HepG2 (cell line): Measurements from ENCODE around the gene CD4. TPM values are rescaled to one million over a fixed set of nuclear protein-coding genes. Genes with fewer than 3 reads are reported as not detected.

Experiments
- ARNT2 ChIP-seq: sonication (generic); formaldehyde crosslinking; IDR thresholded peaks from 2 replicates; pipeline ENCODE4 v1.8.0; 2022; ENCODE audit warnings: mild to moderate bottlenecking, low read depth, missing genetic modification reagents, moderate library complexity
- ARNTL ChIP-seq: sonication (generic); formaldehyde crosslinking; IDR thresholded peaks from 2 replicates; pipeline ENCODE4 v1.4.0; 2020; ENCODE audit warnings: mild to moderate bottlenecking, missing genetic modification reagents
- ELF1 ChIP-seq: sonication (generic); formaldehyde crosslinking; IDR thresholded peaks from 2 replicates; pipeline ENCODE4 v1.4.0; 2020; ENCODE audit warnings: missing genetic modification reagents
- ERF ChIP-seq: IDR thresholded peaks from 2 replicates; pipeline ENCODE4 v1.6.1; 2018; ENCODE audit warnings: missing biosample characterization, missing genetic modification reagents
- GABPB1 ChIP-seq: IDR thresholded peaks from 2 replicates; pipeline ENCODE4 v1.6.1; 2016; ENCODE audit warnings: mild to moderate bottlenecking, missing genetic modification reagents, moderate library complexity, missing compliant biosample characterization
- MED13 ChIP-seq: sonication (generic); formaldehyde crosslinking; IDR thresholded peaks from 2 replicates; pipeline ENCODE4 v1.5.0; 2020; ENCODE audit warnings: missing genetic modification reagents
- MIER3 ChIP-seq: IDR thresholded peaks from 2 replicates; pipeline ENCODE4 v1.6.1; 2016; ENCODE audit warnings: missing compliant biosample characterization, borderline replicate concordance
- MTF1 ChIP-seq: sonication (generic); formaldehyde crosslinking; IDR thresholded peaks from 2 replicates; pipeline ENCODE4 v1.5.0; 2020; ENCODE audit warnings: missing genetic modification reagents
- PHF20 ChIP-seq: sonication (generic); formaldehyde crosslinking; IDR thresholded peaks from 2 replicates; pipeline ENCODE4 v1.5.0; 2020; ENCODE audit warnings: mild to moderate bottlenecking, missing genetic modification reagents
- SOX6 ChIP-seq, 2 experiments: fragments of 450-650 bp in 1 of 2; sonication (generic) in 1 of 2; formaldehyde crosslinking in 1 of 2; IDR thresholded peaks; 2 replicates each; pipeline versions ENCODE4 v1.4.0 to v1.6.1; 2017 to 2020; ENCODE audit warnings: antibody characterized with exemption in 1 of 2, mild to moderate bottlenecking in 1 of 2, missing genetic modification reagents in 1 of 2
- SRY ChIP-seq: sonication (generic); formaldehyde crosslinking; IDR thresholded peaks from 2 replicates; pipeline ENCODE4 v1.8.0; 2022; ENCODE audit warnings: mild to moderate bottlenecking, missing genetic modification reagents
- ZBTB26 ChIP-seq: IDR thresholded peaks from 2 replicates; pipeline ENCODE4 v1.6.1; 2016; ENCODE audit warnings: missing compliant biosample characterization, missing genetic modification reagents, borderline replicate concordance
- ZNF101 ChIP-seq: sonication (generic); formaldehyde crosslinking; IDR thresholded peaks from 2 replicates; pipeline ENCODE4 v1.4.0; 2020; ENCODE audit warnings: mild to moderate bottlenecking, low read depth, missing genetic modification reagents, borderline replicate concordance
- ZNF329 ChIP-seq: sonication (generic); formaldehyde crosslinking; IDR thresholded peaks from 2 replicates; pipeline ENCODE4 v1.9.0; 2021; ENCODE audit warnings: low read depth, mild to moderate bottlenecking, missing genetic modification reagents
- ZNF333 ChIP-seq: sonication (generic); formaldehyde crosslinking; IDR thresholded peaks from 2 replicates; pipeline ENCODE4 v1.4.0; 2020; ENCODE audit warnings: mild to moderate bottlenecking, missing genetic modification reagents, borderline replicate concordance
- ZNF569 ChIP-seq: sonication (generic); formaldehyde crosslinking; IDR thresholded peaks from 2 replicates; pipeline ENCODE4 v1.5.0; 2020; ENCODE audit warnings: mild to moderate bottlenecking, missing genetic modification reagents, moderate library complexity, borderline replicate concordance
- polyA plus RNA-seq, 8 experiments: library from polyadenylated mRNA; depleted of rRNA in 3 of 8; stranded (reverse) in 7 of 8; unstranded in 1 of 8; fragments of >200 nt; fragmentation: Illumina TruSeq in 4 of 8; extraction: Trizol in 4 of 8; gene quantifications; 2 replicates each; pipeline versions ENCODE4 v1.2.1 to v1.2.3, GENCODE V29; 2011 to 2016; ENCODE audit warnings: low read depth in 4 of 8, missing spikeins in 1 of 8, mixed read lengths in 1 of 8; ENCODE audit not compliant: insufficient read depth in 1 of 8
- total RNA-seq, 5 experiments: library from RNA; depleted of rRNA; stranded (reverse); fragments of >200 nt; fragmentation: Illumina TruSeq; extraction: Trizol; gene quantifications; 2 replicates each; pipeline ENCODE4 v1.2.3, GENCODE V29; 2016; ENCODE audit warnings: low read depth in 1 of 5
- TF ChIP-seq, protein P1 (sequence below): sonication (generic); formaldehyde crosslinking; IDR thresholded peaks from 2 replicates; pipeline ENCODE4 v1.8.0; 2022; ENCODE audit warnings: mild to moderate bottlenecking, missing genetic modification reagents, borderline replicate concordance
- TF ChIP-seq, protein P2 (sequence below): sonication (generic); formaldehyde crosslinking; IDR thresholded peaks from 2 replicates; pipeline ENCODE4 v1.9.0; 2022; ENCODE audit warnings: missing genetic modification reagents, mild to moderate bottlenecking, borderline replicate concordance
- TF ChIP-seq, protein P3 (sequence below), 2 experiments: sonication (generic) in 1 of 2; formaldehyde crosslinking in 1 of 2; IDR thresholded peaks; 2 replicates each; pipeline versions ENCODE4 v1.5.1 to v1.6.1; 2011 to 2020; ENCODE audit warnings: borderline replicate concordance in 1 of 2, low read depth in 1 of 2, low read length in 1 of 2, mild to moderate bottlenecking in 1 of 2, missing genetic modification reagents in 1 of 2, moderate library complexity in 1 of 2

The CD4 gene
- total and polyA plus RNA-seq, 2 of the 13 experiments (the other 11 are each of a cell fraction or from before 2014, with no cell fraction given): 0.07 to 0.95 TPM

DNA sequence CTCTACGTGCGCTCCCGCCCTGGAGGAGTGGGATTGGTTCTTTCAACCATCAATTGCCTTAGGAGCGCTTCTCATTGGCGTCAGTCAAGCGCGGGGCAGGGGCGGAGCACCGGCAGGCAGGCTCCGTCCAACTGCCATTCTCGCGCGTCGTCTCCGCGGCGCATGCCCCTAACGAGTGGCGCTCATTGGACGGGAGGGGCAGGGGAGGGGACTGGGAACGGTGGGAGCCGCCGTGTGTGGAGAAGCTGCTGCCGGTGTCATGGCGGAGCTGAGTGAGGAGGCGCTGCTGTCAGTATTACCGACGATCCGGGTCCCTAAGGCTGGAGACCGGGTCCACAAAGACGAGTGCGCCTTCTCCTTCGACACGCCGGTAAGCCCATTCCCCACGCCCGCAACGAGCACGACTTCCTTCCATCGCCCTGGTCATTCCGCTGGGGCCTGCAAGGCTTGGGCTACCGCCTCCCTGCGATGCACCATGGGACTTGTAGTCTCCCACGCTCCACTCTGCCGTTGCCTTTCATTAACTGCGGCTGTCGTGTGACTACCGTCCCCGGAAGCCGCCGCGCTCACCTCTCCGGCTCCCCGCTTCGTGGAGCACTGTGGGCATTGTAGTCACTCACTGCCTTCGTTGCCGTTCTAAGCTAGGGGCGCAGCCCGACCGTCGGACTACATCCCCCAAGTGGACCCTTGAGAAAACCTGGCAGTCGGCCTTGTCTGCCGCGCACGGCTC, 62.8 kb downstream of the CD4 start, which contains the start of gene USP5 (continued):
- TF ChIP-seq, protein P1, sequence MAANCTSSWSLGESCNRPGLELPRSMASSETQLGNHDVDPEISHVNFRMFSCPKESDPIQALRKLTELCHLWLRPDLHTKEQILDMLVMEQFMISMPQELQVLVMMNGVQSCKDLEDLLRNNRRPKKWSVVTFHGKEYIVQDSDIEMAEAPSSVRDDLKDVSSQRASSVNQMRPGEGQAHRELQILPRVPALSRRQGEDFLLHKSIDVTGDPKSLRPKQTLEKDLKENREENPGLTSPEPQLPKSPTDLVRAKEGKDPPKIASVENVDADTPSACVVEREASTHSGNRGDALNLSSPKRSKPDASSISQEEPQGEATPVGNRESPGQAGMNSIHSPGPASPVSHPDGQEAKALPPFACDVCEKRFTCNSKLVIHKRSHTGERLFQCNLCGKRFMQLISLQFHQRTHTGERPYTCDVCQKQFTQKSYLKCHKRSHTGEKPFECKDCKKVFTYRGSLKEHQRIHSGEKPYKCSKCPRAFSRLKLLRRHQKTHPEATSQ (CRISPR knock-in tag): no peak
- TF ChIP-seq ZBTB26 (CRISPR knock-in tag) (no peak), ARNT2 (peak; percentile 60; the same call in 1 of the 2 replicates), ERF (CRISPR knock-in tag) (peak; percentile 58; the same call in 1 of the 2 replicates), SRY (CRISPR knock-in tag) (peak; percentile 75; the same call in 1 of the 2 replicates), ELF1 (CRISPR knock-in tag) (peak; percentile 97), ARNTL (peak; percentile 37; the same call in 1 of the 2 replicates), ZNF333 (CRISPR knock-in tag) (peak; percentile 67; the same call in 1 of the 2 replicates), ZNF569 (CRISPR knock-in tag) (no peak), ZNF101 (CRISPR knock-in tag) (no peak), MTF1 (CRISPR knock-in tag) (no peak), PHF20 (CRISPR knock-in tag) (peak; percentile 68), MIER3 (CRISPR knock-in tag) (0 out of 2 replicates have a peak, but pooled peaks have one; percentile 17), SOX6 (IDR thresholded peaks at IDR 0.05) (no peak), SOX6 (CRISPR knock-in tag; IDR thresholded peaks at IDR 0.05) (no peak), ZNF329 (CRISPR knock-in tag) (peak; percentile 68; the same call in 1 of the 2 replicates), GABPB1 (CRISPR knock-in tag) (peak; percentile 98), MED13 (0 out of 2 replicates have a peak, but pooled peaks have one; percentile 33)
- TF ChIP-seq, protein P2, sequence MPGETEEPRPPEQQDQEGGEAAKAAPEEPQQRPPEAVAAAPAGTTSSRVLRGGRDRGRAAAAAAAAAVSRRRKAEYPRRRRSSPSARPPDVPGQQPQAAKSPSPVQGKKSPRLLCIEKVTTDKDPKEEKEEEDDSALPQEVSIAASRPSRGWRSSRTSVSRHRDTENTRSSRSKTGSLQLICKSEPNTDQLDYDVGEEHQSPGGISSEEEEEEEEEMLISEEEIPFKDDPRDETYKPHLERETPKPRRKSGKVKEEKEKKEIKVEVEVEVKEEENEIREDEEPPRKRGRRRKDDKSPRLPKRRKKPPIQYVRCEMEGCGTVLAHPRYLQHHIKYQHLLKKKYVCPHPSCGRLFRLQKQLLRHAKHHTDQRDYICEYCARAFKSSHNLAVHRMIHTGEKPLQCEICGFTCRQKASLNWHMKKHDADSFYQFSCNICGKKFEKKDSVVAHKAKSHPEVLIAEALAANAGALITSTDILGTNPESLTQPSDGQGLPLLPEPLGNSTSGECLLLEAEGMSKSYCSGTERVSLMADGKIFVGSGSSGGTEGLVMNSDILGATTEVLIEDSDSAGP (CRISPR knock-in tag): peak; percentile 73; the same call in 1 of the 2 replicates
- TF ChIP-seq, protein P3, sequence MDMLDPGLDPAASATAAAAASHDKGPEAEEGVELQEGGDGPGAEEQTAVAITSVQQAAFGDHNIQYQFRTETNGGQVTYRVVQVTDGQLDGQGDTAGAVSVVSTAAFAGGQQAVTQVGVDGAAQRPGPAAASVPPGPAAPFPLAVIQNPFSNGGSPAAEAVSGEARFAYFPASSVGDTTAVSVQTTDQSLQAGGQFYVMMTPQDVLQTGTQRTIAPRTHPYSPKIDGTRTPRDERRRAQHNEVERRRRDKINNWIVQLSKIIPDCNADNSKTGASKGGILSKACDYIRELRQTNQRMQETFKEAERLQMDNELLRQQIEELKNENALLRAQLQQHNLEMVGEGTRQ (IDR thresholded peaks at IDR 0.05; ENCODE audit: low read depth, low read length): no peak; the same call in 1 of the 2 replicates
- TF ChIP-seq, protein P3 (CRISPR knock-in tag; IDR thresholded peaks at IDR 0.05; ENCODE audit: borderline replicate concordance): peak; percentile 73
